H1 (cell line): ENCODE results near the gene DEGS2. TPM values are rescaled to one million over a fixed set of nuclear protein-coding genes. Genes with fewer than 3 reads are reported as not detected.

ENCODE experiments used
- ATF2 ChIP-seq: IDR thresholded peaks from 2 replicates; pipeline ENCODE4 v1.6.1; 2012; ENCODE audit warnings: low read length, inconsistent platforms
- CBX8 ChIP-seq: fragments of 300-800, 300-1000 bp; sonication (generic); IDR thresholded peaks from 2 replicates; pipeline ENCODE4 v1.7.1; 2016; ENCODE audit warnings: low read depth, low read length, borderline replicate concordance
- CHD7 ChIP-seq: fragments of 300-600 bp; sonication (generic); IDR thresholded peaks from 2 replicates; pipeline ENCODE4 v1.7.1; 2012; ENCODE audit warnings: low read length, moderate library complexity, mild to moderate bottlenecking, inconsistent platforms; ENCODE audit not compliant: insufficient replicate concordance
- polyA plus RNA-seq, 7 experiments: library from polyadenylated mRNA; depleted of rRNA in 3 of 7; stranded (reverse) in 5 of 7; unstranded in 2 of 7; fragments of >200 nt in 5 of 7; fragments of 200-250 nt in 2 of 7; gene quantifications; 1 replicate in 5 of 7; 2 replicates in 1 of 7; 4 replicates in 1 of 7; pipeline versions ENCODE4 v1.2.1 to v1.2.3, GENCODE V29; 2011 to 2013; ENCODE audit warnings: missing spikeins in 2 of 7, mixed read lengths in 2 of 7
- total RNA-seq: library from RNA; stranded (reverse); fragmentation: NEBNext Ultra II Directional; extraction: Animal tissue kit (Norgen Biotek cat#: 25700); gene quantifications from 2 replicates; pipeline ENCODE4 v1.2.1, GENCODE V29; 2021

DEGS2 gene
- total and polyA plus RNA-seq, 2 of the 8 experiments (the other 6 are each of a cell fraction or from before 2014, with no cell fraction given), result 0.61 to 0.82 TPM

- TF ChIP-seq CHD7, result no peak
- no peak for TF ChIP-seq ATF2
- no peak for TF ChIP-seq CBX8
- TF ChIP-seq, all 59 proteins: peak for 0
Observed at GRCh38 chr14:100191584-100192249, 32.3 kb upstream of the DEGS2 start (continued).
